ENCODE measurements around the gene MCOLN1. TPM values are rescaled to one million over a fixed set of nuclear protein-coding genes. Genes with fewer than 3 reads are reported as not detected.

MCOLN1 gene
- total and polyA plus RNA-seq, 2 donors (not counting 3 experiments of a cell fraction or from before 2014, with no cell fraction given), result 23.0 to 60.9 TPM

DNA sequence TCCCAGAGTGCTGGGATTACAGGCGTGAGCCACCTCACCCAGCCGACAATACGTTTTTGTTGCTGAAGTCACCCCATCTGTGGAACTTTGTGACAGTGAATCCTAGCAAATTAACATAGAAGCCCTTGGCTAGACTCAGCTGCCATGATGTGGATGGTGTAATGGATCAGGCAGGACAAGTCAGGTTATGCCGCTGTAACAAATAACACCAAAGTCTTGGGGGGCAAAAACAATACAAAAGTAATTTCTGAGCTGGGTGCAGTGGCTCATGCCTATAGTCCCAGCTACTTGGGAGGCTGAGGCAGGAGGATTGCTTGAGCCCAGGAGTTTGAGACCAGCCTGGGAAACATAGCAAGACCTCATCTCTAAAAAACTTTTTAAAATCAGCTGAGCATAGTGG lies 42.4 kb downstream of the MCOLN1 start:
- Histone ChIP-seq H3K4me3 (replicated peaks in 1 of 3; ENCODE audit: insufficient read depth in 1 of 3, low read depth in 1 of 3, low read length in 3 of 3) (no peak overlapping the region), H3K9me3 (replicated peaks; ENCODE audit: control insufficient read depth, insufficient read depth, low read length) (no peaks in the 10 kb centered on the region), H3K79me2 (ENCODE audit: control insufficient read depth, insufficient read depth, low read length) (no peaks in the 10 kb centered on the region), H4K20me1 (replicated peaks; ENCODE audit: control insufficient read depth, extremely low read depth, insufficient read depth, low read length) (no peaks in the 10 kb centered on the region), H3K27me3 (ENCODE audit: control insufficient read depth in 2 of 2, insufficient read depth in 2 of 2, low read length in 2 of 2) (no peaks in the 10 kb centered on the region), H3K36me3 (ENCODE audit: control insufficient read depth in 2 of 2, extremely low read depth in 1 of 2, insufficient read depth in 2 of 2, low read length in 2 of 2) (peaks cover 0 to 11% of the 10 kb centered on the region in 2 experiments), H3K9me1 (replicated peaks; ENCODE audit: control insufficient read depth, extremely low read depth, insufficient read depth, low read length) (no peaks in the 10 kb centered on the region), H3K4me2 (ENCODE audit: insufficient read depth, low read length) (no peak overlapping the region), H3K9ac (replicated peaks; ENCODE audit: extremely low read depth, insufficient read depth, low read length) (no peak overlapping the region), H2AFZ (ENCODE audit: low read depth, low read length) (no peak overlapping the region), H3K27ac (ENCODE audit: insufficient read depth, low read depth, low read length) (no peak overlapping the region), H3K4me1 (ENCODE audit: control insufficient read depth, extremely low read depth, insufficient read depth, low read length) (no peaks in the 10 kb centered on the region)
- intact Hi-C loops (cut with micrococcal nuclease) (loop anchor here (5.0 to 10.0 kb wide), 2 partner anchors 267 to 460 kb away; partner anchors contain the start of gene EVI5L), dilution Hi-C loops (cut with MboI; ENCODE audit: extremely low pct_ligation_motif_present, low sequenced_read_pairs) (no loop called here)
- POLR2A ChIA-PET, result no interaction called here
- no TSS peak for BruUV-seq (replicated peaks)
- FAIRE-seq, result no peak
- CTCF ChIA-PET, result interaction anchor here (4.7 to 6.9 kb wide), 2 partner anchors 116 to 235 kb away, joined by 137 to 201 read pairs; partner anchors contain the start of gene TRAPPC5
- TF ChIP-seq GATA2 (IDR thresholded peaks at IDR 0.05; ENCODE audit: insufficient read depth, insufficient read length, low read depth, low read length), result no peak
- TF ChIP-seq POLR2A (IDR thresholded peaks at IDR 0.05; ENCODE audit: low read depth, low read length), result no peak
- TF ChIP-seq, protein P1, sequence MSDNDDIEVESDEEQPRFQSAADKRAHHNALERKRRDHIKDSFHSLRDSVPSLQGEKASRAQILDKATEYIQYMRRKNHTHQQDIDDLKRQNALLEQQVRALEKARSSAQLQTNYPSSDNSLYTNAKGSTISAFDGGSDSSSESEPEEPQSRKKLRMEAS (IDR thresholded peaks at IDR 0.05; ENCODE audit: insufficient read depth, insufficient read length), result no peak
- TF ChIP-seq MYC (IDR thresholded peaks at IDR 0.05; ENCODE audit: low read depth, low read length), result no peak
- TF ChIP-seq POLR2AphosphoS5 (IDR thresholded peaks at IDR 0.05; ENCODE audit: insufficient read depth, low read depth, low read length), result no peak
- no peak for TF ChIP-seq EZH2 (IDR thresholded peaks at IDR 0.05; ENCODE audit: borderline replicate concordance, low read depth, low read length, severe bottlenecking)
- no peak for TF ChIP-seq JUN (IDR thresholded peaks at IDR 0.05; ENCODE audit: borderline replicate concordance, insufficient read depth, insufficient read length, low read depth)
- no peak for TF ChIP-seq FOS (IDR thresholded peaks at IDR 0.05; ENCODE audit: borderline replicate concordance, insufficient read depth, low read length)
- TF ChIP-seq, protein P2, sequence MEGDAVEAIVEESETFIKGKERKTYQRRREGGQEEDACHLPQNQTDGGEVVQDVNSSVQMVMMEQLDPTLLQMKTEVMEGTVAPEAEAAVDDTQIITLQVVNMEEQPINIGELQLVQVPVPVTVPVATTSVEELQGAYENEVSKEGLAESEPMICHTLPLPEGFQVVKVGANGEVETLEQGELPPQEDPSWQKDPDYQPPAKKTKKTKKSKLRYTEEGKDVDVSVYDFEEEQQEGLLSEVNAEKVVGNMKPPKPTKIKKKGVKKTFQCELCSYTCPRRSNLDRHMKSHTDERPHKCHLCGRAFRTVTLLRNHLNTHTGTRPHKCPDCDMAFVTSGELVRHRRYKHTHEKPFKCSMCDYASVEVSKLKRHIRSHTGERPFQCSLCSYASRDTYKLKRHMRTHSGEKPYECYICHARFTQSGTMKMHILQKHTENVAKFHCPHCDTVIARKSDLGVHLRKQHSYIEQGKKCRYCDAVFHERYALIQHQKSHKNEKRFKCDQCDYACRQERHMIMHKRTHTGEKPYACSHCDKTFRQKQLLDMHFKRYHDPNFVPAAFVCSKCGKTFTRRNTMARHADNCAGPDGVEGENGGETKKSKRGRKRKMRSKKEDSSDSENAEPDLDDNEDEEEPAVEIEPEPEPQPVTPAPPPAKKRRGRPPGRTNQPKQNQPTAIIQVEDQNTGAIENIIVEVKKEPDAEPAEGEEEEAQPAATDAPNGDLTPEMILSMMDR (IDR thresholded peaks at IDR 0.05; ENCODE audit: extremely low read depth in 1 of 2, insufficient read depth in 1 of 2, low read depth in 1 of 2, low read length in 2 of 2), result no peak
- DNase-seq (ENCODE audit: low read depth, low spot score), result no peak
